AG10803 (cell line): Measurements from ENCODE around the gene FSD2.
A peak's percentile ranks its signal among the peaks of the same experiment; 100 is the strongest.

Experiments
- DNase-seq: peaks from one replicate; pipeline ENCODE4 v3.0.0; 2010; ENCODE audit warnings: low read depth
- H3K4me3 ChIP-seq: 2 replicates; pipeline ENCODE4 v1.5.1; 2011; ENCODE audit warnings: mild to moderate bottlenecking, low read length, control low read depth
- CTCF ChIP-seq: conservative IDR thresholded peaks from 2 replicates; pipeline ENCODE4 v1.5.1; 2011; ENCODE audit warnings: mild to moderate bottlenecking, low read length, control low read depth, inconsistent platforms

The FSD2 gene

GRCh38 chr15:82804575-82804949, 1.3 kb downstream of the FSD2 start:
- no peak overlapping the region for H3K4me3 ChIP-seq
- DNase-seq, result peak; percentile 34

GRCh38 chr15:82803793-82804574, 1.9 kb downstream of the FSD2 start:
- H3K4me3 ChIP-seq, result no peak overlapping the region
- TF ChIP-seq CTCF, result no peak
- DNase-seq, result peak; percentile 36

More at GRCh38 chr15:82804575-82804949, 1.3 kb downstream of the FSD2 start:
- TF ChIP-seq CTCF, result no peak

- DNase-seq, result no peak
- no peak overlapping the region for H3K4me3 ChIP-seq
- TF ChIP-seq CTCF, result no peak
Observed at GRCh38 chr15:82802497-82802896, 3.4 kb downstream of the FSD2 start.

- TF ChIP-seq CTCF, result no peak
- DNase-seq, result no peak
- no peak overlapping the region for H3K4me3 ChIP-seq
Observed at GRCh38 chr15:82799183-82799841, 6.6 kb downstream of the FSD2 start.

- TF ChIP-seq CTCF, result no peak
- no peak overlapping the region for H3K4me3 ChIP-seq
- DNase-seq, result no peak
Observed at GRCh38 chr15:82798531-82799166, 7.2 kb downstream of the FSD2 start.

GRCh38 chr15:82798104-82798503, 7.8 kb downstream of the FSD2 start:
- no peak for DNase-seq
- H3K4me3 ChIP-seq, result no peak overlapping the region
- TF ChIP-seq CTCF, result no peak
